NCI-H2107 (cell line): Measurements from ENCODE around the gene HTRA1.

ENCODE experiments used
- DNase-seq: peaks from one replicate; lab custom pipeline; 2025; lab: John Stamatoyannopoulos, UW

Gene HTRA1

GRCh38 chr10:122461367-122461728, at the start of gene HTRA1:
HTRA1 (plus strand) TSS chr10:122461553; CDS start chr10:122461653, 100 bp downstream.
- DNase-seq: no peak

GRCh38 chr10:122413327-122413726, 48.0 kb upstream of the HTRA1 start:
- no peak for DNase-seq

- DNase-seq: no peak
Observed at GRCh38 chr10:122417667-122418066, 43.7 kb upstream of the HTRA1 start.

DNA sequence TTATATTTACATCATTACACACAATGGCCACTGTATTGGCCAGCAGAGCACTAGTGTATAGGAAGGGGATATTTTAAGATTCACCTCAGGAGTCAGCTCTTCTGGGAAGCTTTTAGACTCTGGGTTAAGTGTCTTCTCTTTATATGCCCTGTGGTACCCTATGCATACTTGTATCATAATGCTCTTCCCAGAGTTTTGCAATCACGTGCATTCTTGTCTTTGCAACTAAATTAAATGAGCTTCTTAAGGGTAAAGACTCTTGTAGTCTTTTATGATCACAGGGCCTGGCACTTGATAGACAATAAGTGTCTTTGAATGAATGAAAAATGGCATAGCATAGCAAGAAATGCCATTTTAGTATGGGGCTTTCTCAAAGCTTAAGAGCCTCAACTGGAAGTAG, 42.3 kb upstream of the HTRA1 start:
- no peak for DNase-seq

- no peak for DNase-seq
Observed at GRCh38 chr10:122419876-122420623, 41.3 kb upstream of the HTRA1 start.

GRCh38 chr10:122420624-122421007, 40.7 kb upstream of the HTRA1 start:
- DNase-seq: no peak

- DNase-seq: no peak
Observed at GRCh38 chr10:122421054-122421625, 40.2 kb upstream of the HTRA1 start.

- no peak for DNase-seq
Observed at GRCh38 chr10:122421742-122422141, 39.6 kb upstream of the HTRA1 start.

DNA sequence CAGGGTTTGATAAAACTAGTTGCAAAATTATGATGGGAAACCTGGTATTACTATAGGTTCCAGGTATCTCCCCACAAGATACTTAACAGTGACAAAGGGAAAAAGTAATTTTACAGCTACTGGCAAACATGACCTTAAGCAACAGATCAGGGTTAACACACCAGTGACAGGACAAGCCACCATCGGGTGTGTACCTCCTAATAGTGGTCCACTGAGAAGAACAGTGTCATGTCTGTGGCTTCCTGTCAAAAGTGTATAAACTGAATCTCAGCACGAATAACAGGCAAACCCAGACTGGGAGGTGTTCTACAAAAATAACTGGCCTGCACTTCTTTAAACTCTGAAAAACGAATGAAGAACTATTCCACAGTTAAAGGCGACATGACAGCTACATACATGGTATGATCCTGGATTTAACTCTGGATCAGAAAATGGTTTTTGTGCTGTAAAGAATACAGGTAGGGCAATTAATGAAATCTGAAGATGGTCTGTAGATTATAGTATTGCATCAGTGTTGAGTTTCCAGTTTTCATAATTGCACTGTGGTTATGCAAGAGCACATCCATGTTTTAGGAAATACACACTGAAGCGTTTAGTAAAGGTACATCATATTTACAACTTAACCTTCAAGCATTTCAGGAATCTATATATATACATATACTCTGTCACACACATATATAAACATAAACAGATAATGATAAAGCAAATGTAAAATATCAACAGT, 38.9 kb upstream of the HTRA1 start:
- DNase-seq: no peak

DNA sequence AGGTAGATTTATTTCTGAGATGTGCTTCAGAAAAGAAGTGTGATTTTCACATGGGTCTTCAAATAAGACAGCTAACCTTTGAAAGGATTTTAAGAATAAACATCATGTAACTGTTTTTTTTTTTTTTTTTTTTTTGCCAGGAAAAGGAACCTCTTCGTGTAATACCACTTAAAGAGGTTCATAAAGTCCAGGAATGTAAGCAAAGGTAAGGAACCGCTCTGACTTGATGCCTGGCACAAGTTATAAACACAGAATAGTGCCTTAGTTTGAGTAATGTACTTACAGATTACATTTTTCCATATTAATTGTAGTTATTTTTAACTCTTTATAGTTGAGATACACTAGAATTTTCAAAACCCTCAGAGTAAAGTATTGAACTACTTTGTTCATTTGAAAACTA, 37.3 kb upstream of the HTRA1 start:
- no peak for DNase-seq

DNA sequence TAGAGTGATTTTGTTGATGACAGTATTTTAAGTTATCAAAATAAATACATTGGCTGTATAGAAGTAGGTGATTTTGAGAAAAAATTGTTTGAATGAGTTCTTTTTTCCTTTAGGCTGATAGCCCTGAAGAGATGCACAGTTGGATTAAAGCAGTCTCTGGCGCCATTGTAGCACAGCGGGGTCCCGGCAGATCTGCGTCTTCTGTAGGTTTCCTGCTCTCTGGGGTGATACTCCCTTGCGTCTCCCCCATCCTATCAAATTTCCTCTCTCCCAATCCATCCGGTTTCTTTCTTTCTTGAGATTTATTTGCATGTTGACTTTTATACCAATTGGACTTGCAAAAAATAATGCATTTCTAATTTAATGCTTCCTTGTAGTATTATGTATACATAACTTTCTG, 34.5 kb upstream of the HTRA1 start:
- DNase-seq: no peak

- no peak for DNase-seq
Observed at GRCh38 chr10:122427280-122427679, 34.1 kb upstream of the HTRA1 start.

DNA sequence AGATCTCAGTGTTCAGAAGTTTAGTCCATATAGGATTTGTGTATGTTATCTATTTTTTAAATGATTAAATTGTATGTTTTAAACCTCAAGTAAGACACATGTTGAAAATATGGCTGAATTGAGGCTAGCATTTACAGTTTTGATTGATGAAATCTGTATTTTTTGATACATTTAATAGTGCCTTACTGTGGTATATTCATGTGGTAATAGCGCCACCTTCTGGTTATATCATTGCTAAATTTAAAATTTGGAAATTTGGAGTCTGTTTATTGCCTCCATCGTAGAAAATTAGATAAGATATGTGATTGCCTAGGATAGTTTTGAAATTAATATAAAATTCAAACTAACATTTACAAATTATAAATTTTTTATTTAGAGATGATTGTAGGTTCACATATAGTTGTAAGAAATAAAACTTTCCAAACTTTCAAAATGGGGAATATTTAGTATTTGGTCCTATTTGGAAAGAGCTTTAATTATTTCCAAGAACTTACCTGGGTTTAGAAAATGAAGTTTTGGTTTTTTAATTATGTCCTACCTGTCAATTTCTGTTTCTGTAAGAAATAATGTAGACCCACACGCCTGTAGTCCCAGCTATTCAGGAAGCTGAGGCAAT, 26.0 kb upstream of the HTRA1 start:
- peak; percentile 3 for DNase-seq

DNA sequence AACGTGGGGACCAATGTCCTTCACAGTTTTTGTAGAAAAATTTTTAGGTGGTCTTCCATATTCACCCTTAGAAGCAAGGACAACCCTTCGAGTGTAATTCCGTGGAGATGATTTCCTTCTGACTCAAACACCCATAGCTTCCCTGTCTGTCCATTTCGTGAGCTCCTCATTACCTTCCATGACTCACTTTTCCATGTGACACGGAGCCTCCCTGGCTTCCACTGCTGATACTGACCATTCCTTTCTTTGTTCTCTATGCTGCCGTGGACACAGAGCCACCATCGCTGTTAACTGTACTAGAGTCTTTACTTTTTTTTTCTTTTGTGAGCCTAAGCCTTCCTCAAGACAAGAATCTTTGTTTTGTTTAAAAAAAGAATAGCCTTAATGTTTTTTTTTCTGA, 19.4 kb upstream of the HTRA1 start:
- no peak for DNase-seq

DNA sequence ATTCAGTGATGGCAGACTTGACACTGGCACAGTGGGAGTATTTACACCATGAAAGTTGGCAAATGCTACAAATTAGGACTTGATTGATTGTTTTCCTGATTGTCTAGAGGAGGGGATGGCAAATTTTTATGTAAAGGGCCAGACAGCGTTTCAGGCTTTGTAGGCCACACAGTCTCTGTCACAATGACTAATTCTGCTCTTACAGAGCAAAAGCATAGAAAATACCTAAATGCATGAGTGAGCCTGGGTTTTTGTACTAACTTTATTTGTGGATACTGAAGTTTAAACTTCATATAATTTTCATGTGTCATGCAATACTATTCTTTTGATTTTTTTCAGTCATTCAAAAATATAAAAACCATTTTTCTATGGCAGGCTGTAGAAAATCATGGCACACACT, 15.9 kb upstream of the HTRA1 start:
- DNase-seq: no peak

- no peak for DNase-seq
Observed at GRCh38 chr10:122445904-122446303, 15.4 kb upstream of the HTRA1 start.

DNA sequence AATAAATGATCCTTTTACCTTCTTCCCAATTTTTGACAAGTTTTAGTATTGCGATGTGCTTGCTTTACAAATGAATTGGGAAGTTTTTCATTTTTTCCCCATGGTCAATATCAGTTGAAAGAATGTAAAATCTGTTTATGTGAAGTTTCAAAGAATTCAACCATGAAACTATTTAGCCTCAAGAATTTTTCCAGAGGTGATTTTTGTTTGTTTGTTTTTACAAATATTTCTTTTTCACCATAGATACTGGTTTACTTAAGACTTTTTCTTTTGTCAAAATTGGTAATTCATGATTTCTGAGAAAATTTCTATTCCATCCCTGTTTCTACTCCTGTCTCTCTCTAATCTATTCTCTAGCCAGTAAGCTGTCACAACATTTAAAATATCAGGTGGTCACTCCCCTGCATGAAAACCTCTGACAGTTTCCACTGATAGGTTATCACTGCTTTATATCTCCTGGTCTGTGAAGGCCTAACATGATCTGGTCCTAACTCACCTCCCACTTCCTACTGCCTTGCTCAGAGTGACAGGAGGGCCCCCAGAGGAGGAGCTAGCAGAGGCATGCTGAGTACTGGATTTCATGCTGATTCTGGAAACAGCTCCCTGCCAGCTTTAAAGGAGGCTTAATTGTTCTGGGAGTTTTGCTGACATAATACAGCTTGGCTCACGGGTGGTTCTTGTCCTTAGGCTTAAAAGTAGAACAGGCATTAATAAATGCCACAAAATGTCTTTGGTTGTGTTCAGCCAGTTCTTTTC, 14.5 kb upstream of the HTRA1 start:
- no peak for DNase-seq

DNA sequence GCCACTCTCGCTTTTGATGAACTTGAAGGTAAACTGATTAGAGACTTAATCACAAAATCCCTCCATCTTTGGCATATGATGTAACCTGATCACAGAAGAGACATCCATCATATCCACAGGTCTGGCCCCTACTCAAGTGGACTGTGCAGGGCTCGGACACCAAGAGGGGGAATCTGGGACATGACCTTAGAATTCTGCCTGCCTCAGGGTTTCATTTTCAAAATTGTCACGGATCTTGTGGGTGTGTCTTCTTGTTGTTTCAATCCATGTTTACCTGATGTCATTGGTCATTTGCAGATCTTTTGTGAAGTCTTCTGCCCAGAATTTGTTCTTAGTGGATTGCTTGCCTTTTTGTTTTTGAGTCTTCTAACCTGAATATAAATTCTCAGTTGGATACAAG, 12.8 kb upstream of the HTRA1 start:
- no peak for DNase-seq

- no peak for DNase-seq
Observed at GRCh38 chr10:122449153-122449552, 12.2 kb upstream of the HTRA1 start.

GRCh38 chr10:122450353-122450990, 10.9 kb upstream of the HTRA1 start:
- no peak for DNase-seq

DNA sequence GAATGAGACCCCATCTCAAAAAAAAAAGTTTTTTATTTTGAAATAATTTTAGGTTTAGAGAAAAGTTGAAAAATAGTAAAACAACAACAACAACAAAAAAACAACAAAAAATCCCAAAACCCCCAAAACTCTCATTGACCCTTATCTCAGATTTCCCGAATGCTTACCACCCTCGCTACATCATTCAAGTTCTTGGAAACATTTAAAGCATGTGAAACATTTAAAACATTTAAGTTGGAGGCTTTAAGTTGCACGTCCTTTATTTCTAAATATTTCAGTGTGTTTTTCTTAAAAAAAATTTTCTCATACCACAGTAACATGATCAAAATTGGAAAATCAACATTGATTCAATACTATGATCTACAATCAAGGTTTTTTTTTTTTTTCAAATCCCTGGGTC, 7.3 kb upstream of the HTRA1 start:
- DNase-seq: no peak

DNA sequence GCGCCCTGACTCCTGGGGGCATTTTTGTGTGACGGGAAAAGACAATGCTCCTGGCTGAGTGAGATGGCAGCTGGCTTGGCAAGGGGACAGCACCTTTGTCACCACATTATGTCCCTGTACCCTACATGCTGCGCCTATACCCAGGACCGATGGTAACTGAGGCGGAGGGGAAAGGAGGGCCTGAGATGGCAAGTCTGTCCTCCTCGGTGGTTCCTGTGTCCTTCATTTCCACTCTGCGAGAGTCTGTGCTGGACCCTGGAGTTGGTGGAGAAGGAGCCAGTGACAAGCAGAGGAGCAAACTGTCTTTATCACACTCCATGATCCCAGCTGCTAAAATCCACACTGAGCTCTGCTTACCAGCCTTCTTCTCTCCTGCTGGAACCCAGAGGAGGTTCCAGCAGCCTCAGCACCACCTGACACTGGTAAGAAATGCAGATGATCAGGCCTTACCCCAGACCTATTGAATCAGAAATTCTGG, 6.7 kb upstream of the HTRA1 start, which contains the start of gene ARMS2:
Gene ARMS2, plus strand, starts transcription at position 51 of the 478 bp plus-strand sequence. Its CDS starts 75 bp downstream, at position 126.
- no peak for DNase-seq
